Natural killer cell (primary cell): ENCODE data around the gene PEX11A. TPM values are rescaled to one million over a fixed set of nuclear protein-coding genes. Genes with fewer than 3 reads are reported as not detected.

Experiments
- ATAC-seq, 3 donors: fragments of 150-1000 bp in 2 of 3; fragments of 200-7000 bp in 1 of 3; cut with Tn5 transposase; 1 replicate in 1 of 3; 2 replicates in 2 of 3; pipeline ENCODE4 v1.10.0; 2021; ENCODE audit warnings: mild to moderate bottlenecking in 2 of 3, moderate library complexity in 2 of 3
- DNase-seq, 2 donors: peaks; one replicate each; pipeline versions ENCODE4 v3.0.0 to v3.0.0-alpha.2; 2013 to 2021; ENCODE audit warnings: mixed read lengths in 1 of 2
- H3K27ac ChIP-seq: one replicate; pipeline ENCODE4 v1.5.1; 2013; ENCODE audit warnings: mild to moderate bottlenecking, low read length
- H3K27me3 ChIP-seq: one replicate; pipeline ENCODE4 v1.6.1; 2013; ENCODE audit warnings: low read length; ENCODE audit not compliant: control insufficient read depth, insufficient read depth
- H3K36me3 ChIP-seq: one replicate; pipeline ENCODE4 v1.6.1; 2013; ENCODE audit warnings: low read length; ENCODE audit not compliant: control insufficient read depth, insufficient read depth
- H3K4me1 ChIP-seq: one replicate; pipeline ENCODE4 v1.6.1; 2013; ENCODE audit warnings: low read length; ENCODE audit not compliant: control insufficient read depth, insufficient read depth
- H3K4me3 ChIP-seq: one replicate; pipeline ENCODE4 v1.5.1; 2013; ENCODE audit warnings: low read length
- H3K9me3 ChIP-seq: one replicate; pipeline ENCODE4 v1.6.1; 2013; ENCODE audit warnings: low read length; ENCODE audit not compliant: control insufficient read depth, insufficient read depth
- H3K27ac Mint-ChIP-seq, 2 donors: one replicate each; pipeline ENCODE4 v1.8.0; 2022; ENCODE audit warnings: mild to moderate bottlenecking in 2 of 2, mixed read lengths in 2 of 2, moderate library complexity in 1 of 2
- H3K27me3 Mint-ChIP-seq, 2 donors: one replicate each; pipeline ENCODE4 v1.8.0; 2022; ENCODE audit warnings: low read depth in 2 of 2, mixed read lengths in 2 of 2
- H3K36me3 Mint-ChIP-seq: one replicate; pipeline ENCODE4 v1.8.0; 2022; ENCODE audit warnings: mixed read lengths
- H3K4me1 Mint-ChIP-seq, 2 donors: one replicate each; pipeline ENCODE4 v1.8.0; 2022; ENCODE audit warnings: mixed read lengths in 2 of 2
- H3K4me3 Mint-ChIP-seq: one replicate; pipeline ENCODE4 v1.8.0; 2022; ENCODE audit warnings: mild to moderate bottlenecking, moderate library complexity, mixed read lengths
- H3K9me3 Mint-ChIP-seq, 2 donors: one replicate each; pipeline ENCODE4 v1.8.0; 2022; ENCODE audit warnings: mixed read lengths in 2 of 2
- WGBS: methylation state at CpG from one replicate; pipeline ENCODE4 v1.1.7; 2013; ENCODE audit warnings: missing lambda C conversion rate; ENCODE audit not compliant: insufficient coverage; 5-methylcytosine and 5-hydroxymethylcytosine counted together
- intact Hi-C: fragments of 100-400 bp; cut with micrococcal nuclease; formaldehyde crosslinking; loops from one replicate; pipeline ENCODE4 v1.14.2; 2022
- total RNA-seq, 4 donors: library from RNA; stranded (reverse); fragments of 120-200 nt in 1 of 4; gene quantifications; one replicate each; pipeline versions ENCODE4 v1.2.3 to v1.2.4, GENCODE V29; 2013 to 2022
- TF ChIP-seq, protein P1 (sequence below): fragments of 200-600 bp; IDR thresholded peaks from one replicate; pipeline ENCODE4 v1.8.0; 2022; ENCODE audit warnings: antibody characterized with exemption

PEX11A gene
- total RNA-seq, 3 donors from 2014 or later (not counting 1 experiment from before 2014, with no cell fraction given), result 2.0 to 3.1 (median 3.1) TPM

DNA sequence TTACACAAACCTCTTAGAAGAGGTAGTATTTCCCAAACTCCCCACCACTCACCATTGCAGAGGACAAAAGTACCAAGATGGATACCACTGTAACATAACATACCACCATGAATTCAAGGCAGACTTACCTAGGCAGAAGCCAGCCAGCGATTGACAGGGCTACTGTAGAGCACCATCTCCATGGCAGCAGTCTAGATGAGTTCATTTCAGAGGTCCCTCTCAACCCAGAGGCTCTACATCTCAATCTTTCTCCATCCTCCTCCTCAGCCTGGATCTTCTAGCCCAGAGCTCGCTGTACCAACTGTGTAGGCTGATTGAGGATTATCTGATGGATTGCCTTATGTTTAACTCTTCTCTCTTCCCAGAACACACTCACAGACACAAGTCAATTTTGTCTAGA lies 9.4 kb downstream of the PEX11A start:
- 88% methylated on average over 1 of the region's 2 CpGs for WGBS
- Mint-ChIP-seq H3K4me3 (no peak overlapping the region), H3K4me1 (no peaks in the 10 kb centered on the region), H3K27ac (no peak overlapping the region), H3K36me3 (peaks cover 15% of the 10 kb centered on the region), H3K9me3 (no peaks in the 10 kb centered on the region), H3K27me3 (no peaks in the 10 kb centered on the region)
- ATAC-seq (no peak), DNase-seq (no peak)
- Histone ChIP-seq H3K4me3 (no peak overlapping the region), H3K27me3 (no peaks in the 10 kb centered on the region), H3K4me1 (no peaks in the 10 kb centered on the region), H3K27ac (no peak overlapping the region), H3K36me3 (peaks cover 8% of the 10 kb centered on the region), H3K9me3 (no peaks in the 10 kb centered on the region)
- TF ChIP-seq, protein P1, sequence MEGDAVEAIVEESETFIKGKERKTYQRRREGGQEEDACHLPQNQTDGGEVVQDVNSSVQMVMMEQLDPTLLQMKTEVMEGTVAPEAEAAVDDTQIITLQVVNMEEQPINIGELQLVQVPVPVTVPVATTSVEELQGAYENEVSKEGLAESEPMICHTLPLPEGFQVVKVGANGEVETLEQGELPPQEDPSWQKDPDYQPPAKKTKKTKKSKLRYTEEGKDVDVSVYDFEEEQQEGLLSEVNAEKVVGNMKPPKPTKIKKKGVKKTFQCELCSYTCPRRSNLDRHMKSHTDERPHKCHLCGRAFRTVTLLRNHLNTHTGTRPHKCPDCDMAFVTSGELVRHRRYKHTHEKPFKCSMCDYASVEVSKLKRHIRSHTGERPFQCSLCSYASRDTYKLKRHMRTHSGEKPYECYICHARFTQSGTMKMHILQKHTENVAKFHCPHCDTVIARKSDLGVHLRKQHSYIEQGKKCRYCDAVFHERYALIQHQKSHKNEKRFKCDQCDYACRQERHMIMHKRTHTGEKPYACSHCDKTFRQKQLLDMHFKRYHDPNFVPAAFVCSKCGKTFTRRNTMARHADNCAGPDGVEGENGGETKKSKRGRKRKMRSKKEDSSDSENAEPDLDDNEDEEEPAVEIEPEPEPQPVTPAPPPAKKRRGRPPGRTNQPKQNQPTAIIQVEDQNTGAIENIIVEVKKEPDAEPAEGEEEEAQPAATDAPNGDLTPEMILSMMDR, result no peak
- intact Hi-C loops, result no loop called here

DNA sequence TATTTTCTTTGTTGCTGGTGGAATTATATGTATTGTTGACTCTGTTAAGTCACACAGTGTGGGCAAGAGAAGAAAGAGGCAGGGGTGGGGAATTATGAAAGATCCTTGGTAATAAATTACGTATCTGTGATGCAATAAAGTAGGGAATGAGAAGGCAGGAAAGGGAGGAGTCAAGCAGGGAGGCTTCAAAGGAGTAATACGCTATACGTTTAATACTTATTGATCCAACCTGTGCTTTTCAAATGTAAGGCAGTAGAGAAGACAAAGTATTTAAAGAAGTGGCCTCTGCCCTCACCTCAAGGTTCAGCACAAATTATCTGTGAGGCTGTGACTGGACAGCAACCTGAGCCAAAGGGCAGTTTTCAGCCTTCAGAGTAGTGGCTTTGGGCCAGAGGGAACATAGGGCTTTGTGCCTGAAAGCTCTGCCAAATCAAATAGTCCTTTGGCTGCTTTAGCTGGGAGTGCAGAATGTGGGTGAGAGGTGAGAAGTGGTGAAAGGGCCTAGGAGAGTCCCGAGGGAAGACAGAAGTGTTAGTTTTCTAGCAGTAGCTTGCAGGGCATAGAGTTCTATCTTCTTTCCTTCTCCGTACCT lies 10.2 kb downstream of the PEX11A start:
- ATAC-seq, result no peak
- Mint-ChIP-seq H3K27ac (no peak overlapping the region), H3K4me1 (no peaks in the 10 kb centered on the region), H3K27me3 (no peaks in the 10 kb centered on the region), H3K36me3 (peaks cover 11% of the 10 kb centered on the region), H3K4me3 (no peak overlapping the region), H3K9me3 (no peaks in the 10 kb centered on the region)
- intact Hi-C loops, result no loop called here
- no peaks in the 10 kb centered on the region for H3K4me1 ChIP-seq
- TF ChIP-seq, protein P1, result no peak
- H3K27ac ChIP-seq, result no peak overlapping the region
- peaks cover 5% of the 10 kb centered on the region for H3K36me3 ChIP-seq
- H3K9me3 ChIP-seq, result no peaks in the 10 kb centered on the region
- H3K27me3 ChIP-seq, result no peaks in the 10 kb centered on the region
- H3K4me3 ChIP-seq, result no peak overlapping the region
- DNase-seq, result no peak
- WGBS, result 85% methylated on average over 5 of the region's 5 CpGs

DNA sequence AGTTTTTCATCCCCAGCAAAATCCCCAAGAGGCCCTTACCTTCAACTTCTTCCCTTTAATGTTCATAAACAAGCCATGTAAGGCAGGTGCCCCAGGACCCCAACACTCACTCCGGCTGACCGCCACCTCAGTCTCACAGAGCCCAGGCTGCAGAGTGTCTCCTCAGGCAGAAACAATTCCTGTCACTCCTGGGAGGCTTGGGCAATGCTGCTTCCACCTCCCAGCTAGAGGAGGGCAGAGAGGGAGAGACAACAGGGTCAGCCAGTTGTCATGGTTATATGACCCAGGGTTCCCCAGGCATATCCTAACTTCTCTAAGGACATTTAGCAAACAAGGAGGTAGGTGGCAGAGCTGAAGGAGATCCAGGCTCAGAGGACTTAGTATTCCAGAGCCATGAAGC lies 11.3 kb downstream of the PEX11A start, which contains the start of gene PLIN1:
PLIN1 (minus strand) TSS at position 156 of the 400 bp plus-strand sequence. CDS start 1,878 bp downstream, outside the sequence.
- ATAC-seq (no peak), DNase-seq (no peak)
- no peak within 1 kb of the TSS for H3K27ac ChIP-seq
- H3K27me3 ChIP-seq, result no peaks in the 10 kb centered on the region
- Mint-ChIP-seq H3K9me3 (no peaks in the 10 kb centered on the region), H3K27ac (no peak within 1 kb of the TSS), H3K4me3 (no peak within 1 kb of the TSS), H3K4me1 (no peaks in the 10 kb centered on the region), H3K27me3 (no peaks in the 10 kb centered on the region), H3K36me3 (peaks cover 8% of the 10 kb centered on the region)
- no peaks in the 10 kb centered on the region for H3K9me3 ChIP-seq
- intact Hi-C loops, result no loop called here
- H3K4me3 ChIP-seq, result no peak within 1 kb of the TSS
- TF ChIP-seq, protein P1, result no peak
- no peaks in the 10 kb centered on the region for H3K4me1 ChIP-seq
- H3K36me3 ChIP-seq, result peaks cover 5% of the 10 kb centered on the region
- 97% methylated on average over 2 of the region's 2 CpGs for WGBS

DNA sequence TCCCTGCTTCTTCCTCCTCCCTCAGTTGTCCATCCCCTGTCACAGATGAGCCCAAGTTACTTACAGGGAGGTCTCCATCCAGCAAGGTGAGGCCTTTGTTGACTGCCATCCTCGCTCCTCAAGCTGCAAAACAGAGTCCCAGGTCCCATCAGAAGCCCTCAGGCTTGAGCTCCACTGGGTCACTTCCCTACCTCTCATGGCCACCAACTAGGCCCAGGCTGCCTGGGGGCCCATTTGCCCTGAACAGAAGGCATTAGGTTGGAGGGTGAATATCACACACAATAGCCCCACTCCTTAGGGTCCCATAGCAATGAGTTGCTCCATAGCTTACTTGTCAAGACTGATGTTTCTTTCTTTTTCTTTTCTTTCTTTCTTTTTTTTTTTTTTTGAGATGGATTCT lies 13.2 kb downstream of the PEX11A start:
- TF ChIP-seq, protein P1, result no peak
- Histone ChIP-seq H3K9me3 (no peaks in the 10 kb centered on the region), H3K27me3 (no peaks in the 10 kb centered on the region), H3K4me3 (no peak overlapping the region), H3K36me3 (no peaks in the 10 kb centered on the region), H3K4me1 (no peaks in the 10 kb centered on the region), H3K27ac (no peak overlapping the region)
- H3K4me1 Mint-ChIP-seq, result no peaks in the 10 kb centered on the region
- no peaks in the 10 kb centered on the region for H3K27me3 Mint-ChIP-seq
- H3K27ac Mint-ChIP-seq, result no peak overlapping the region
- no peaks in the 10 kb centered on the region for H3K9me3 Mint-ChIP-seq
- WGBS, result 72% methylated on average over 1 of the region's 1 CpG
- ATAC-seq (no peak), DNase-seq (no peak)
- no peaks in the 10 kb centered on the region for H3K36me3 Mint-ChIP-seq
- H3K4me3 Mint-ChIP-seq, result no peak overlapping the region
- intact Hi-C loops, result no loop called here
